ENCODE measurements around the gene FBXO30.

DNA sequence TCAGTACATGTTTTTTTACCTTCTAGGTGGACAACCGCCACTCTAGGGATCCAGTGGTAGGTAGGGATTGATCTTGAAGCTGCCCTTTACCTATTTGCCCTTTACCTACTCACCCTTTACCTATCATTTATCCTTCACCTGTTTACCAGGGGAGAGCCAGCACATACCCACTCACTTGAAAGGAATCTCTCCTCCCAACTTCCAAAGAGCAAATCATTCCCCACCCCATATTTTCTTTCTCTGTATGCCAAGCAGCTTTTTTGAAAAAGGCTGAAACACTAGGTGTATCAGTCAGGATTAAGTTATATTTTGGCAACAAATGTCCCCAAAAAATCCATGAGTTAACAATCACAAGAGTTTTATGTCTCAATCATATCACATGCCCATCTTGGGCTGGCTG, 68.7 kb downstream of the FBXO30 start:
- TF ChIP-seq, protein P1, sequence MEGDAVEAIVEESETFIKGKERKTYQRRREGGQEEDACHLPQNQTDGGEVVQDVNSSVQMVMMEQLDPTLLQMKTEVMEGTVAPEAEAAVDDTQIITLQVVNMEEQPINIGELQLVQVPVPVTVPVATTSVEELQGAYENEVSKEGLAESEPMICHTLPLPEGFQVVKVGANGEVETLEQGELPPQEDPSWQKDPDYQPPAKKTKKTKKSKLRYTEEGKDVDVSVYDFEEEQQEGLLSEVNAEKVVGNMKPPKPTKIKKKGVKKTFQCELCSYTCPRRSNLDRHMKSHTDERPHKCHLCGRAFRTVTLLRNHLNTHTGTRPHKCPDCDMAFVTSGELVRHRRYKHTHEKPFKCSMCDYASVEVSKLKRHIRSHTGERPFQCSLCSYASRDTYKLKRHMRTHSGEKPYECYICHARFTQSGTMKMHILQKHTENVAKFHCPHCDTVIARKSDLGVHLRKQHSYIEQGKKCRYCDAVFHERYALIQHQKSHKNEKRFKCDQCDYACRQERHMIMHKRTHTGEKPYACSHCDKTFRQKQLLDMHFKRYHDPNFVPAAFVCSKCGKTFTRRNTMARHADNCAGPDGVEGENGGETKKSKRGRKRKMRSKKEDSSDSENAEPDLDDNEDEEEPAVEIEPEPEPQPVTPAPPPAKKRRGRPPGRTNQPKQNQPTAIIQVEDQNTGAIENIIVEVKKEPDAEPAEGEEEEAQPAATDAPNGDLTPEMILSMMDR (IDR thresholded peaks at IDR 0.05; ENCODE audit: borderline replicate concordance, extremely low read depth, low read length, poor library complexity, severe bottlenecking): no peak
- no peak for TF ChIP-seq EZH2 (IDR thresholded peaks at IDR 0.05; ENCODE audit: borderline replicate concordance, low read depth, low read length, severe bottlenecking)
